Activated CD8-positive, alpha-beta memory T cell treated with anti-CD3 and anti-CD28 coated beads, Interleukin-2, amount 50 U/mL, for 1 hour (primary cell): Measurements from ENCODE around the gene HYAL4.
"Not testable (repeated sequence)": the region's sequence is repeated elsewhere in the genome, so short reads cannot be mapped to it uniquely, and the experiment has no call there.

Experiments
- DNase-seq: peaks from one replicate; pipeline ENCODE4 v3.0.0-alpha.2; 2020; ENCODE audit errors: extremely low read depth

The HYAL4 gene

GRCh38 chr7:123844712-123845219 is at the start of gene HYAL4:
Gene HYAL4 (plus strand): TSS chr7:123845169. CDS start chr7:123868274, 23,105 bp downstream.
- no peak for DNase-seq

GRCh38 chr7:123795917-123796316 is 49.1 kb upstream of the HYAL4 start:
- DNase-seq, result no peak

GRCh38 chr7:123796568-123796967 is 48.4 kb upstream of the HYAL4 start:
- DNase-seq, result no peak

GRCh38 chr7:123797673-123798531 is 47.1 kb upstream of the HYAL4 start:
- no peak for DNase-seq

GRCh38 chr7:123798532-123799188 is 46.3 kb upstream of the HYAL4 start:
- no peak for DNase-seq

- no peak for DNase-seq
Observed at GRCh38 chr7:123802249-123802648, 42.7 kb upstream of the HYAL4 start.

- DNase-seq, result no peak
Observed at GRCh38 chr7:123805287-123805686, 39.7 kb upstream of the HYAL4 start.

GRCh38 chr7:123809471-123809870 is 35.5 kb upstream of the HYAL4 start:
- no peak for DNase-seq

GRCh38 chr7:123811056-123811455 is 33.9 kb upstream of the HYAL4 start:
- DNase-seq, result no peak

- DNase-seq, result no peak
Observed at GRCh38 chr7:123816916-123817315, 28.1 kb upstream of the HYAL4 start.

GRCh38 chr7:123819001-123819400 is 26.0 kb upstream of the HYAL4 start:
- DNase-seq, result no peak

GRCh38 chr7:123819795-123820194 is 25.2 kb upstream of the HYAL4 start:
- not testable (repeated sequence) for DNase-seq

- DNase-seq, result no peak
Observed at GRCh38 chr7:123820864-123821263, 24.1 kb upstream of the HYAL4 start.

- no peak for DNase-seq
Observed at GRCh38 chr7:123821320-123821719, 23.6 kb upstream of the HYAL4 start.

- DNase-seq, result no peak
Observed at GRCh38 chr7:123823898-123824753, 20.8 kb upstream of the HYAL4 start.

- no peak for DNase-seq
Observed at GRCh38 chr7:123824754-123825067, 20.3 kb upstream of the HYAL4 start.

- no peak for DNase-seq
Observed at GRCh38 chr7:123828805-123829204, 16.2 kb upstream of the HYAL4 start.

- no peak for DNase-seq
Observed at GRCh38 chr7:123836656-123837055, 8.3 kb upstream of the HYAL4 start.

- not testable (repeated sequence) for DNase-seq
Observed at GRCh38 chr7:123839106-123839505, 5.9 kb upstream of the HYAL4 start.

- DNase-seq, result not testable (repeated sequence)
Observed at GRCh38 chr7:123844142-123844541, 827 bp upstream of the HYAL4 start.

GRCh38 chr7:123845823-123846216 is 851 bp downstream of the HYAL4 start:
- DNase-seq, result no peak

- DNase-seq, result no peak
Observed at GRCh38 chr7:123846217-123846891, 1.4 kb downstream of the HYAL4 start.
